GM15510 (cell line): ENCODE data around the gene MARCHF10.

Source experiments
- POLR2A ChIP-seq: IDR thresholded peaks from 3 replicates; pipeline ENCODE4 v1.6.1; 2011; ENCODE audit warnings: borderline replicate concordance; ENCODE audit not compliant: insufficient read length; ENCODE audit errors: extremely low read depth

Gene MARCHF10

GRCh38 chr17:62653002-62653825 is 154.9 kb downstream of the MARCHF10 start:
- TF ChIP-seq POLR2A = no peak

GRCh38 chr17:62652251-62653001 is 155.7 kb downstream of the MARCHF10 start:
- no peak for TF ChIP-seq POLR2A
